DMS 273 (cell line): ENCODE measurements around the gene HPSE2.

Experiments used
- DNase-seq: peaks from one replicate; lab custom pipeline; 2025; ENCODE audit not compliant: unreplicated experiment; lab: John Stamatoyannopoulos, UW

Gene HPSE2

GRCh38 chr10:98855403-98856189 is 380.1 kb downstream of the HPSE2 start:
- DNase-seq, result no peak

- peak; percentile 6 for DNase-seq
Observed at GRCh38 chr10:98852686-98853085, 383.0 kb downstream of the HPSE2 start.

GRCh38 chr10:98848361-98848760 is 387.3 kb downstream of the HPSE2 start:
- no peak for DNase-seq

GRCh38 chr10:98846787-98847186 is 388.9 kb downstream of the HPSE2 start:
- DNase-seq, result no peak

GRCh38 chr10:98833542-98833941 is 402.1 kb downstream of the HPSE2 start:
- peak; percentile 11 for DNase-seq

GRCh38 chr10:98832738-98833137 is 402.9 kb downstream of the HPSE2 start:
- DNase-seq, result peak; percentile 14

- no peak for DNase-seq
Observed at GRCh38 chr10:98832196-98832595, 403.5 kb downstream of the HPSE2 start.

- DNase-seq, result no peak
Observed at GRCh38 chr10:98831391-98831790, 404.3 kb downstream of the HPSE2 start.

GRCh38 chr10:98825741-98826140 is 409.9 kb downstream of the HPSE2 start:
- DNase-seq, result no peak

- no peak for DNase-seq
Observed at GRCh38 chr10:98817396-98817795, 418.3 kb downstream of the HPSE2 start.

- no peak for DNase-seq
Observed at GRCh38 chr10:98815039-98815885, 420.4 kb downstream of the HPSE2 start.

GRCh38 chr10:98814470-98814869 is 421.2 kb downstream of the HPSE2 start:
- DNase-seq, result no peak

- DNase-seq, result no peak
Observed at GRCh38 chr10:98808282-98808892, 427.3 kb downstream of the HPSE2 start.

GRCh38 chr10:98800263-98800662 is 435.4 kb downstream of the HPSE2 start:
- no peak for DNase-seq

- no peak for DNase-seq
Observed at GRCh38 chr10:98795467-98795866, 440.2 kb downstream of the HPSE2 start.

GRCh38 chr10:98790817-98791216 is 444.8 kb downstream of the HPSE2 start:
- DNase-seq, result peak; percentile 28

GRCh38 chr10:98778277-98778759 is 457.3 kb downstream of the HPSE2 start:
- DNase-seq, result no peak

- no peak for DNase-seq
Observed at GRCh38 chr10:98758463-98758862, 477.2 kb downstream of the HPSE2 start.

GRCh38 chr10:98748298-98748697 is 487.4 kb downstream of the HPSE2 start:
- DNase-seq, result peak; percentile 61

GRCh38 chr10:98745645-98746044 is 490.0 kb downstream of the HPSE2 start:
- DNase-seq, result no peak

GRCh38 chr10:98720551-98720950 is 515.1 kb downstream of the HPSE2 start:
- DNase-seq, result no peak

- DNase-seq, result no peak
Observed at GRCh38 chr10:98713586-98713985, 522.1 kb downstream of the HPSE2 start.
